WTC11 (cell line): ENCODE measurements around the gene TANGO6.

Source experiments
- CBFB ChIP-seq: sonication (generic); formaldehyde crosslinking; IDR thresholded peaks from 2 replicates; pipeline ENCODE4 v1.8.1; 2022; ENCODE audit warnings: mild to moderate bottlenecking, low read depth, missing genetic modification reagents
- CREB1 ChIP-seq: sonication (generic); formaldehyde crosslinking; IDR thresholded peaks from 2 replicates; pipeline ENCODE4 v1.8.0; 2023; ENCODE audit warnings: mild to moderate bottlenecking, missing genetic modification reagents
- CREM ChIP-seq: sonication (generic); formaldehyde crosslinking; IDR thresholded peaks from 2 replicates; pipeline ENCODE4 v1.8.1; 2022; ENCODE audit warnings: mild to moderate bottlenecking, missing genetic modification reagents, moderate library complexity
- CTCF ChIP-seq: fragments of 200-600 bp; IDR thresholded peaks from 2 replicates; pipeline ENCODE4 v1.8.0; 2022; ENCODE audit warnings: antibody characterized with exemption

GRCh38 chr16:69100071-69100691, 256.9 kb downstream of the TANGO6 start:
- TF ChIP-seq CTCF (no peak), CBFB (CRISPR knock-in tag) (no peak), CREB1 (no peak), CREM (CRISPR knock-in tag) (no peak)
